SK-N-SH (cell line): ENCODE data around the gene STARD3. TPM values are rescaled to one million over a fixed set of nuclear protein-coding genes. Genes with fewer than 3 reads are reported as not detected.

Experiments
- CTCF ChIA-PET: fragments of 300-600, 350-600 bp; formaldehyde crosslinking; extraction: SDS; loops from one replicate; lab custom pipeline; 2021; lab: Yijun Ruan, JAX
- POLR2A ChIA-PET: fragments of 350-600 bp; sonication (Branson Sonifier 250); formaldehyde crosslinking; extraction: SDS; loops from one replicate; lab custom pipeline; 2020; ENCODE audit warnings: antibody characterized with exemption, inconsistent platforms; lab: Yijun Ruan, JAX
- DNase-seq: peaks from one replicate; pipeline ENCODE4 v3.0.0; 2012
- H2AFZ ChIP-seq: fragments of 200-600 bp; sonication (generic); 2 replicates; pipeline ENCODE4 v1.8.1; 2016; ENCODE audit warnings: antibody characterized with exemption, mild to moderate bottlenecking, low read depth
- H3F3A ChIP-seq: fragments of 200-600 bp; sonication (generic); replicated peaks from 2 replicates; pipeline ENCODE3; 2016; ENCODE audit warnings: antibody characterized with exemption, mild to moderate bottlenecking; ENCODE audit not compliant: insufficient read depth
- H3K27ac ChIP-seq, 2 experiments: fragments of 200-500 bp in 1 of 2; fragments of 200-600 bp in 1 of 2; sonication (Bioruptor generic) in 1 of 2; sonication (generic), shearing (Covaris generic) in 1 of 2; 2 replicates each; pipeline versions ENCODE4 v1.5.1 to v1.6.1; 2014 to 2016; ENCODE audit warnings: low read depth in 2 of 2, inconsistent platforms in 1 of 2, low read length in 1 of 2, mild to moderate bottlenecking in 1 of 2, mixed read lengths in 1 of 2
- H3K27me3 ChIP-seq: fragments of 200-600 bp; sonication (generic), shearing (Covaris generic); 2 replicates; pipeline ENCODE4 v1.6.1; 2016; ENCODE audit warnings: mixed run types; ENCODE audit not compliant: insufficient read depth
- H3K36me3 ChIP-seq, 2 experiments: fragments of 200-500 bp in 1 of 2; fragments of 200-600 bp in 1 of 2; sonication (Bioruptor generic) in 1 of 2; sonication (generic) in 1 of 2; replicated peaks in 1 of 2; 2 replicates each; pipeline versions ENCODE3 to v1.5.1; 2014 to 2016; ENCODE audit warnings: low read length in 1 of 2, mild to moderate bottlenecking in 1 of 2; ENCODE audit not compliant: insufficient read depth in 2 of 2, control insufficient read depth in 1 of 2
- H3K4me1 ChIP-seq, 2 experiments: fragments of 200-500 bp in 1 of 2; fragments of 200-600 bp in 1 of 2; sonication (Bioruptor generic) in 1 of 2; sonication (generic), shearing (Covaris generic) in 1 of 2; 2 replicates each; pipeline versions ENCODE4 v1.5.1 to v1.6.1; 2014 to 2016; ENCODE audit warnings: low read depth in 1 of 2, low read length in 1 of 2, mixed run types in 1 of 2; ENCODE audit not compliant: insufficient read depth in 2 of 2, control insufficient read depth in 1 of 2
- H3K4me2 ChIP-seq: fragments of 200-600 bp; sonication (generic), shearing (Covaris generic); 2 replicates; pipeline ENCODE4 v1.6.1; 2017; ENCODE audit warnings: mixed run types
- H3K4me3 ChIP-seq, 2 experiments: fragments of 200-500 bp in 1 of 2; fragments of 200-600 bp in 1 of 2; sonication (Bioruptor generic) in 1 of 2; sonication (generic), shearing (Covaris generic) in 1 of 2; 2 replicates each; pipeline versions ENCODE4 v1.5.1 to v1.8.1; 2014 to 2016; ENCODE audit warnings: low read depth in 2 of 2, inconsistent platforms in 1 of 2, low read length in 1 of 2, mild to moderate bottlenecking in 1 of 2, mixed read lengths in 1 of 2, moderate library complexity in 1 of 2
- H3K79me2 ChIP-seq: fragments of 200-600 bp; sonication (generic); 2 replicates; pipeline ENCODE4 v1.8.1; 2017; ENCODE audit warnings: mild to moderate bottlenecking; ENCODE audit not compliant: insufficient read depth
- H3K9ac ChIP-seq: fragments of 200-600 bp; sonication (generic); 2 replicates; pipeline ENCODE4 v1.6.1; 2017; ENCODE audit warnings: mixed run types
- H3K9me2 ChIP-seq: fragments of 200-600 bp; sonication (generic); 2 replicates; pipeline ENCODE4 v1.6.1; 2017; ENCODE audit warnings: mixed run types
- H3K9me3 ChIP-seq: fragments of 200-600 bp; sonication (generic); 2 replicates; pipeline ENCODE4 v1.6.1; 2017; ENCODE audit warnings: mixed run types, mild to moderate bottlenecking, moderate library complexity
- H4K20me1 ChIP-seq: fragments of 200-600 bp; sonication (generic); 2 replicates; pipeline ENCODE4 v1.6.1; 2017; ENCODE audit warnings: mild to moderate bottlenecking, mixed run types; ENCODE audit not compliant: insufficient read depth
- ELF1 ChIP-seq: IDR thresholded peaks from 2 replicates; pipeline ENCODE4 v1.4.0; 2012
- EZH2phosphoT487 ChIP-seq: fragments of 200-600 bp; sonication (generic); IDR thresholded peaks from 2 replicates; pipeline ENCODE4 v1.6.1; 2017; ENCODE audit warnings: low read depth, mixed run types, mild to moderate bottlenecking, antibody characterized with exemption, moderate library complexity, borderline replicate concordance
- FOXJ3 ChIP-seq: sonication (generic); formaldehyde crosslinking; IDR thresholded peaks from 2 replicates; pipeline ENCODE4 v1.5.1; 2020; ENCODE audit warnings: mild to moderate bottlenecking, missing genetic modification reagents
- FOXM1 ChIP-seq: IDR thresholded peaks from 2 replicates; pipeline ENCODE4 v1.4.0; 2012; ENCODE audit warnings: low read depth, mild to moderate bottlenecking
- GABPA ChIP-seq: IDR thresholded peaks from 2 replicates; pipeline ENCODE4 v1.4.0; 2012; ENCODE audit warnings: low read depth, mild to moderate bottlenecking
- JUND ChIP-seq: IDR thresholded peaks from 2 replicates; pipeline ENCODE4 v1.4.0; 2012
- NRF1 ChIP-seq: IDR thresholded peaks from 2 replicates; pipeline ENCODE4 v1.6.1; 2012; ENCODE audit warnings: low read depth, mild to moderate bottlenecking, low read length
- RXRA ChIP-seq: IDR thresholded peaks from 2 replicates; pipeline ENCODE4 v1.4.0; 2012; ENCODE audit warnings: low read depth, mild to moderate bottlenecking, borderline replicate concordance
- SIN3A ChIP-seq: IDR thresholded peaks from 2 replicates; pipeline ENCODE4 v1.6.1; 2012; ENCODE audit warnings: low read depth, mild to moderate bottlenecking, low read length, moderate library complexity, borderline replicate concordance
- SMC3 ChIP-seq: IDR thresholded peaks from 2 replicates; pipeline ENCODE4 v1.6.1; 2012; ENCODE audit warnings: low read depth, low read length, improper control_type of control experiment
- TEAD4 ChIP-seq: IDR thresholded peaks from 2 replicates; pipeline ENCODE4 v1.4.0; 2012; ENCODE audit warnings: mild to moderate bottlenecking, borderline replicate concordance; ENCODE audit not compliant: insufficient read depth
- WGBS: methylation state at CpG from one replicate; pipeline ENCODE4 v1.1.6; 2017; ENCODE audit warnings: low lambda C conversion rate; 5-methylcytosine and 5-hydroxymethylcytosine counted together
- polyA plus RNA-seq, 3 experiments: library from polyadenylated mRNA; depleted of rRNA; stranded (reverse); fragments of >200 nt; gene quantifications; 2 replicates each; pipeline ENCODE4 v1.2.3, GENCODE V29; 2012
- TF ChIP-seq, protein P1 (sequence below): IDR thresholded peaks from 2 replicates; pipeline ENCODE4 v1.4.0; 2012; ENCODE audit warnings: low read depth
- TF ChIP-seq, protein P2 (sequence below): IDR thresholded peaks from 2 replicates; pipeline ENCODE4; 2012
- TF ChIP-seq, protein P3 (sequence below): fragments of 200-600 bp; sonication (generic); IDR thresholded peaks from 2 replicates; pipeline ENCODE4 v1.6.1; 2017; ENCODE audit warnings: antibody characterized with exemption, mild to moderate bottlenecking, moderate library complexity
- TF ChIP-seq, protein P4 (sequence below): fragments of 150-350 bp; IDR thresholded peaks from 2 replicates; pipeline ENCODE4 v1.6.1; 2017; ENCODE audit warnings: antibody characterized with exemption, low read length, low read depth, borderline replicate concordance

STARD3 gene
- polyA plus RNA-seq, 1 of the 3 experiments (the other 2 are of a cell fraction): 76.8 TPM

DNA sequence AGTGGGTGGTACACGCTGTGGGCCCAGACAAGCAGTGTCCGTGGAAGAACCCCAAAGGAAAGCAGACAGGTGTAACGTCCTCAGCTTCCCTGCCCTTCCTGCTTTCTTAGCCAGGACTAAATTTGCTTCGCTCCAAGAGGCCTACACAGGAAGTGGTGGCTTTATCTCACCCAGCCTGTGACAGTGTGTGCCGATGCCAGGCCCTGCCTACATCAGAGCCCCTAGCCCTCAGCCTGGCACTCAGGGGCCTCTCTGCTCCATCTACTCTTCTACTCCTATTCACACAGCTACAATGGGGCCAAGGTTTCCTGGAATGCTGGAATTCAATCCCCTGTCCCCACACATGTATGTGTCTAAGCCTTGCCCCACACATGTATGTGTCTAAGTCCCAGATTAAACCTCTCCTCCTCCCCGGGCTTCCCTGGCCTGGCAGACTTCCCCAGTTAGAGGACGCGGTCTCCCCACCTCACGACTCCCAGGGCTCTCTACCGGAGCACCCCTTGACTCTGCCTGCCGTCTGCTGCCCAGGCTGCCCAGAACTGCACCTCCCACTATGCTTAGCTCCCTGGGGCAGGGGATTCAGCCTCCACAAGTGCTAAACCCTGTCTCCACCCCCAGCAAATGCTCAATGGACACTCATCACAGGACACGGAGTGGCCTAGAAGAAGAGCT is 42.7 kb downstream of the STARD3 start:
- Histone ChIP-seq H3K4me2 (no peak overlapping the region), H3K4me1 (no peaks in the 10 kb centered on the region), H2AFZ (no peak overlapping the region), H3K27me3 (no peaks in the 10 kb centered on the region), H3K9me3 (no peaks in the 10 kb centered on the region), H3F3A (no peaks in the 10 kb centered on the region), H3K4me3 (no peak overlapping the region), H3K9me2 (no peaks in the 10 kb centered on the region), H3K9ac (no peak overlapping the region), H3K27ac (no peak overlapping the region), H3K79me2 (no peaks in the 10 kb centered on the region), H3K36me3 (no peaks in the 10 kb centered on the region), H4K20me1 (no peaks in the 10 kb centered on the region)
- ChIA-PET POLR2A (interaction anchor here (1.1 kb wide), 1 partner anchor 8 kb away, joined by 4 read pairs; the partner anchor contains the start of gene PGAP3), CTCF (interaction anchor here (0.6 to 15.0 kb wide), 6 partner anchors 9 to 220 kb away, joined by 3 to 279 read pairs (median 4); partner anchors contain the start of genes PNMT and PPP1R1B)
- 84% methylated on average over 10 of the region's 12 CpGs for WGBS
- TF ChIP-seq JUND (no peak), ELF1 (no peak), FOXJ3 (CRISPR knock-in tag) (no peak), EZH2phosphoT487 (no peak), RXRA (no peak), NRF1 (no peak), SIN3A (no peak)
- TF ChIP-seq, protein P1, sequence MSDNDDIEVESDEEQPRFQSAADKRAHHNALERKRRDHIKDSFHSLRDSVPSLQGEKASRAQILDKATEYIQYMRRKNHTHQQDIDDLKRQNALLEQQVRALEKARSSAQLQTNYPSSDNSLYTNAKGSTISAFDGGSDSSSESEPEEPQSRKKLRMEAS: no peak
- TF ChIP-seq, protein P2, sequence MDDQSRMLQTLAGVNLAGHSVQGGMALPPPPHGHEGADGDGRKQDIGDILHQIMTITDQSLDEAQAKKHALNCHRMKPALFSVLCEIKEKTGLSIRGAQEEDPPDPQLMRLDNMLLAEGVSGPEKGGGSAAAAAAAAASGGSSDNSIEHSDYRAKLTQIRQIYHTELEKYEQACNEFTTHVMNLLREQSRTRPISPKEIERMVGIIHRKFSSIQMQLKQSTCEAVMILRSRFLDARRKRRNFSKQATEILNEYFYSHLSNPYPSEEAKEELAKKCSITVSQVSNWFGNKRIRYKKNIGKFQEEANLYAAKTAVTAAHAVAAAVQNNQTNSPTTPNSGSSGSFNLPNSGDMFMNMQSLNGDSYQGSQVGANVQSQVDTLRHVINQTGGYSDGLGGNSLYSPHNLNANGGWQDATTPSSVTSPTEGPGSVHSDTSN: no peak
- TF ChIP-seq, protein P3, sequence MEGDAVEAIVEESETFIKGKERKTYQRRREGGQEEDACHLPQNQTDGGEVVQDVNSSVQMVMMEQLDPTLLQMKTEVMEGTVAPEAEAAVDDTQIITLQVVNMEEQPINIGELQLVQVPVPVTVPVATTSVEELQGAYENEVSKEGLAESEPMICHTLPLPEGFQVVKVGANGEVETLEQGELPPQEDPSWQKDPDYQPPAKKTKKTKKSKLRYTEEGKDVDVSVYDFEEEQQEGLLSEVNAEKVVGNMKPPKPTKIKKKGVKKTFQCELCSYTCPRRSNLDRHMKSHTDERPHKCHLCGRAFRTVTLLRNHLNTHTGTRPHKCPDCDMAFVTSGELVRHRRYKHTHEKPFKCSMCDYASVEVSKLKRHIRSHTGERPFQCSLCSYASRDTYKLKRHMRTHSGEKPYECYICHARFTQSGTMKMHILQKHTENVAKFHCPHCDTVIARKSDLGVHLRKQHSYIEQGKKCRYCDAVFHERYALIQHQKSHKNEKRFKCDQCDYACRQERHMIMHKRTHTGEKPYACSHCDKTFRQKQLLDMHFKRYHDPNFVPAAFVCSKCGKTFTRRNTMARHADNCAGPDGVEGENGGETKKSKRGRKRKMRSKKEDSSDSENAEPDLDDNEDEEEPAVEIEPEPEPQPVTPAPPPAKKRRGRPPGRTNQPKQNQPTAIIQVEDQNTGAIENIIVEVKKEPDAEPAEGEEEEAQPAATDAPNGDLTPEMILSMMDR: no peak
- DNase-seq: no peak

DNA sequence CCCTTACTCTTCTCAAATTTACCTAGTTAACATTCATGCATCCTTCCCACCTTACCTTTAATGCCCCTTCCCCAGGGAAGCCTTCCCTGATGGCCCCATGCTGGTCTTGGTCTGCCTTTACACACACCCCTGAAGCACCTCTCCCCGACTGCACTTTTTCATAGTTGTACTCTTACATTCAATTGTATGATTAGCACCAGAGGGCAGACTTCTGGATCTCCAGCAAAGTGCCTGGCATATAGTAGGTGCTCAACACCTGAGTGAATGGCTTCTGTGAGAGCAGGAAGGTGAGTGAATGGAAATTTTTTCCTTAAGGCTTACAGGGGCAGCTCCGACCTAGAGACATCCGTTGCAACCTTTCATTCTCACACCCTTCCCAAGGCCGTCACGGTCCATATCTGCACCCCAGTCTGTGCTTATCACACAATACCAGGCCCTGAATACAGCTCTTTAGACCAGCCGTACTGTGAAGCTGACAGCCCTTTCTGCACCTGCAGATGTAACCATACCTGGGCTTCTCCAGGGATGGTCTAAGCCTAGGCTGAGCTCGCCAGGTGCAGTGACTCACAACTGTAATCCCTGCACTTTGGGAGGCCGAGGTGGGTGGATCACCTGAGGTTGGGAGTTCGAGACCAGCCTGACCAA is 46.5 kb downstream of the STARD3 start:
- no peak overlapping the region for H3K9ac ChIP-seq
- H3K79me2 ChIP-seq: no peaks in the 10 kb centered on the region
- no peaks in the 10 kb centered on the region for H3K27me3 ChIP-seq
- H3K36me3 ChIP-seq: no peaks in the 10 kb centered on the region
- H3K9me2 ChIP-seq: no peaks in the 10 kb centered on the region
- peaks cover 0 to 7% of the 10 kb centered on the region in 2 experiments; a peak in 2 of 4 replicates for H3K4me1 ChIP-seq
- DNase-seq: no peak
- H3K27ac ChIP-seq: no peak overlapping the region
- H3K9me3 ChIP-seq: no peaks in the 10 kb centered on the region
- no peak overlapping the region for H3K4me3 ChIP-seq
- H3K4me2 ChIP-seq: no peak overlapping the region
- no peak overlapping the region for H2AFZ ChIP-seq
- TF ChIP-seq SMC3 (no peak), FOXM1 (no peak), GABPA (no peak), TEAD4 (no peak), SIN3A (no peak)
- TF ChIP-seq, protein P4, sequence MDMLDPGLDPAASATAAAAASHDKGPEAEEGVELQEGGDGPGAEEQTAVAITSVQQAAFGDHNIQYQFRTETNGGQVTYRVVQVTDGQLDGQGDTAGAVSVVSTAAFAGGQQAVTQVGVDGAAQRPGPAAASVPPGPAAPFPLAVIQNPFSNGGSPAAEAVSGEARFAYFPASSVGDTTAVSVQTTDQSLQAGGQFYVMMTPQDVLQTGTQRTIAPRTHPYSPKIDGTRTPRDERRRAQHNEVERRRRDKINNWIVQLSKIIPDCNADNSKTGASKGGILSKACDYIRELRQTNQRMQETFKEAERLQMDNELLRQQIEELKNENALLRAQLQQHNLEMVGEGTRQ: no peak
- 89% methylated on average over 7 of the region's 9 CpGs for WGBS
- ChIA-PET CTCF (interaction anchor here (0.8 to 5.7 kb wide), 5 partner anchors 13 to 136 kb away, joined by 3 to 39 read pairs (median 5); partner anchors contain the start of gene PNMT), POLR2A (no interaction called here)
- H4K20me1 ChIP-seq: no peaks in the 10 kb centered on the region
- peaks cover 10% of the 10 kb centered on the region for H3F3A ChIP-seq
